ENCODE results near the gene NR4A1. TPM values are rescaled to one million over a fixed set of nuclear protein-coding genes. Genes with fewer than 3 reads are reported as not detected.

The NR4A1 gene
- total RNA-seq, 1 donor from 2014 or later, result 4.3 TPM

- no peak overlapping the region for H3K4me3 ChIP-seq (ENCODE audit: low read depth, low read length)
- TF ChIP-seq, protein P1, sequence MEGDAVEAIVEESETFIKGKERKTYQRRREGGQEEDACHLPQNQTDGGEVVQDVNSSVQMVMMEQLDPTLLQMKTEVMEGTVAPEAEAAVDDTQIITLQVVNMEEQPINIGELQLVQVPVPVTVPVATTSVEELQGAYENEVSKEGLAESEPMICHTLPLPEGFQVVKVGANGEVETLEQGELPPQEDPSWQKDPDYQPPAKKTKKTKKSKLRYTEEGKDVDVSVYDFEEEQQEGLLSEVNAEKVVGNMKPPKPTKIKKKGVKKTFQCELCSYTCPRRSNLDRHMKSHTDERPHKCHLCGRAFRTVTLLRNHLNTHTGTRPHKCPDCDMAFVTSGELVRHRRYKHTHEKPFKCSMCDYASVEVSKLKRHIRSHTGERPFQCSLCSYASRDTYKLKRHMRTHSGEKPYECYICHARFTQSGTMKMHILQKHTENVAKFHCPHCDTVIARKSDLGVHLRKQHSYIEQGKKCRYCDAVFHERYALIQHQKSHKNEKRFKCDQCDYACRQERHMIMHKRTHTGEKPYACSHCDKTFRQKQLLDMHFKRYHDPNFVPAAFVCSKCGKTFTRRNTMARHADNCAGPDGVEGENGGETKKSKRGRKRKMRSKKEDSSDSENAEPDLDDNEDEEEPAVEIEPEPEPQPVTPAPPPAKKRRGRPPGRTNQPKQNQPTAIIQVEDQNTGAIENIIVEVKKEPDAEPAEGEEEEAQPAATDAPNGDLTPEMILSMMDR (conservative IDR thresholded peaks at IDR 0.05; ENCODE audit: low read depth, low read length), result no peak
- no peak for DNase-seq (ENCODE audit: low read depth)
These were observed 8.4 kb upstream of the NR4A1 start for GRCh38 chr12:52042706-52043385.

- no peak for DNase-seq (ENCODE audit: low read depth)
- no peak overlapping the region for H3K4me3 ChIP-seq (ENCODE audit: low read depth, low read length)
- TF ChIP-seq, protein P1 (conservative IDR thresholded peaks at IDR 0.05; ENCODE audit: low read depth, low read length), result no peak
These were observed 7.6 kb upstream of the NR4A1 start for GRCh38 chr12:52043386-52044212.

DNA sequence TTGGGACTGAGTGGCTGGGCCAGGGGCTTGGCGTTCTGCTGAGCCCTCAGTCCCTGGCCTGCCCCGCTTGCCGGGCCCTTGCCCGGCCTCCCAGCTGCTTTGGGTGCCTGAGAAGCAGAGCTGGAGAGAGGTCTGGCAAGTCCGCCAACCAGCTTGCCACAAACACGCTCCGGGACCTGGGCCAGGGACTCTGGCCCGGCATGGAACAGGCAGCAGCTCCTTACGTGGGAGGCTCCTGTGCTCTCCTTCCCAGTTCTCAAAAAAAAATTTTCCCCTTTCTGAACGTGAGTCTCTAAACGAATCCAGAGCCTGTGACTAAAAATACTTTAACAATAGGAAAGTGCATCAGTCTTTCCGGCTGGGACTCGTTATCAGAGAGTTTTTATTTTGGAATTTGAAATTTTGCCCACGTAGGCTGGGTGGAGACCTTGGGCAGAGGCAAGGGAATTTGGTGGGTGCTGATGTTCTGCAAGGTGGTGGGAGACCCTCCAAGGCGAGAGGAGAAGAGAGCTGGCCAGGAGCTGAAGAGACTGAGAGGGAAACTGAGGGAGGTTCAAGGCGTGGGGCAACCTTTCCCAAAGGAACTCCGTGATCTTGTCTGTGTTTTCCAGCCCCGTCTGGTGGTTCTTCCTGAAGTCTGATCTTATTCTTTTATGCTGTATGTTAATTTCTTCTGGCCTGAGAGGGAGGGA lies 6.8 kb upstream of the NR4A1 start:
- H3K4me3 ChIP-seq (ENCODE audit: low read depth, low read length), result no peak overlapping the region
- DNase-seq (ENCODE audit: low read depth), result no peak
- TF ChIP-seq, protein P1 (conservative IDR thresholded peaks at IDR 0.05; ENCODE audit: low read depth, low read length), result no peak

DNA sequence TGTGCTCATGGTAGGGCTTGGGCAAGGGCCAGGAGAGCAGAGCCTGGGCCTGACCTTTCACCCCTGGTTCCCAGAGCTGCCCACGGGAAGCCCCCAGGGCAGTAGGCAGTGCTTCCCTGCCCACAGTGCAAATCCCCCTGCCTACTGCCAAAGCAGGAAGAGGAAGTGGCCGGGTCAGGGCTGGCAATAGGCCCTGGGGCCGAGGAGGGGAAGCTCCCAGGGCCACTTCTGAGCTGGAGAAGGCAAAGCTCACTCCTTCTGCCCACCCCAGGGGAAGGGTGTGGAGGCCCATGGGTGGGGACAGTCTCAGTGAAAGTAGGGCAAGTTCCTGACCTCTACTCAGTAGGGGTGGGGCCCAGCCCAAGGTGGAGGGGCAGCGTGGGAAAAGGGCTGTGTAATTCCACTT lies 5.4 kb upstream of the NR4A1 start:
- TF ChIP-seq, protein P1 (conservative IDR thresholded peaks at IDR 0.05; ENCODE audit: low read depth, low read length), result no peak
- DNase-seq (ENCODE audit: low read depth), result no peak

DNA sequence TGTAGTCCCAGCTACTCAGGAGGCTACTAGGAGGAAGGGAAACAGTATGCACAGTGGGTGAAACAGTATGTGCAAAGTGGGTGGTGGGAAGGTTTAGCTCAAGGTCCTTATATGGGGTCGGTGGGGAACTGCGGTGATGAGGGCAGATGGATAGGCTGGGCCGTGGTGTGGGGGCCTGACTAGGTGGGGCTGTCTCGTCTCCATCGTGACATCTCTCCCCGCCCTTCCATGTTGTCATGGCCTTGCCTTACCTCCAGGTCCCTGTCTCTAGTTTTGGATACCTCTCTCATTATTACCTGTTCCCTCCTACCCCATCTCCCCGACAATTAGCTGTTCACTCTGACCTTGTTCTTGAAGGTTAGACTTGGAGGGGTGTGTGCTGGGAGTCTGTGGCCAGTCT lies 4.4 kb upstream of the NR4A1 start:
- H3K4me3 ChIP-seq (ENCODE audit: low read depth, low read length), result no peak overlapping the region
- no peak for DNase-seq (ENCODE audit: low read depth)
- TF ChIP-seq, protein P1 (conservative IDR thresholded peaks at IDR 0.05; ENCODE audit: low read depth, low read length), result no peak

More for the DNA sequence above, 5.4 kb upstream of the NR4A1 start:
- H3K4me3 ChIP-seq (ENCODE audit: low read depth, low read length), result no peak overlapping the region

- DNase-seq (ENCODE audit: low read depth), result no peak
- no peak overlapping the region for H3K4me3 ChIP-seq (ENCODE audit: low read depth, low read length)
These were observed 2.0 kb upstream of the NR4A1 start for GRCh38 chr12:52049286-52049685.

More at GRCh38 chr12:52049286-52049685, 2.0 kb upstream of the NR4A1 start:
- TF ChIP-seq, protein P1 (conservative IDR thresholded peaks at IDR 0.05; ENCODE audit: low read depth, low read length), result no peak

All from epithelial cell of proximal tubule (primary cell).